HG03060 (cell line): Measurements from ENCODE around the gene NR5A1.

Experiments
- ATAC-seq: cut with Tn5 transposase; IDR thresholded peaks from one replicate; pipeline ENCODE4 v1.9.1; 2021; ENCODE audit warnings: low read depth, moderate number of reproducible peaks; ENCODE audit not compliant: unreplicated experiment

Gene NR5A1

GRCh38 chr9:124468061-124468740, 39.0 kb downstream of the NR5A1 start:
- no peak for ATAC-seq

- no peak for ATAC-seq
Observed at GRCh38 chr9:124467410-124468060, 39.7 kb downstream of the NR5A1 start.

GRCh38 chr9:124465736-124466135, 41.5 kb downstream of the NR5A1 start:
- ATAC-seq: no peak

GRCh38 chr9:124462739-124463138, 44.5 kb downstream of the NR5A1 start:
- ATAC-seq: no peak

- no peak for ATAC-seq
Observed at GRCh38 chr9:124458441-124458840, 48.8 kb downstream of the NR5A1 start.

- no peak for ATAC-seq
Observed at GRCh38 chr9:124457887-124458431, 49.2 kb downstream of the NR5A1 start.

GRCh38 chr9:124457079-124457886, 49.9 kb downstream of the NR5A1 start:
- no peak for ATAC-seq

GRCh38 chr9:124456341-124457078, 50.7 kb downstream of the NR5A1 start:
- ATAC-seq: no peak

GRCh38 chr9:124455820-124456219, 51.4 kb downstream of the NR5A1 start:
- ATAC-seq: no peak

- no peak for ATAC-seq
Observed at GRCh38 chr9:124454791-124455443, 52.3 kb downstream of the NR5A1 start.

- no peak for ATAC-seq
Observed at GRCh38 chr9:124454296-124454695, 52.9 kb downstream of the NR5A1 start.

GRCh38 chr9:124453586-124454191, 53.5 kb downstream of the NR5A1 start:
- ATAC-seq: no peak

- ATAC-seq: no peak
Observed at GRCh38 chr9:124452841-124453585, 54.2 kb downstream of the NR5A1 start.

GRCh38 chr9:124452326-124452725, 54.9 kb downstream of the NR5A1 start:
- no peak for ATAC-seq

GRCh38 chr9:124450931-124451661, 56.1 kb downstream of the NR5A1 start:
- ATAC-seq: no peak

- no peak for ATAC-seq
Observed at GRCh38 chr9:124450241-124450924, 56.8 kb downstream of the NR5A1 start, which contains the start of gene ADGRD2. Gene ADGRD2 (plus strand): TSS chr9:124450451. CDS start chr9:124451667, 1,216 bp downstream.

- no peak for ATAC-seq
Observed at GRCh38 chr9:124449381-124450151, 57.6 kb downstream of the NR5A1 start.
